Measurements from ENCODE around the gene OSBPL2.

DNA sequence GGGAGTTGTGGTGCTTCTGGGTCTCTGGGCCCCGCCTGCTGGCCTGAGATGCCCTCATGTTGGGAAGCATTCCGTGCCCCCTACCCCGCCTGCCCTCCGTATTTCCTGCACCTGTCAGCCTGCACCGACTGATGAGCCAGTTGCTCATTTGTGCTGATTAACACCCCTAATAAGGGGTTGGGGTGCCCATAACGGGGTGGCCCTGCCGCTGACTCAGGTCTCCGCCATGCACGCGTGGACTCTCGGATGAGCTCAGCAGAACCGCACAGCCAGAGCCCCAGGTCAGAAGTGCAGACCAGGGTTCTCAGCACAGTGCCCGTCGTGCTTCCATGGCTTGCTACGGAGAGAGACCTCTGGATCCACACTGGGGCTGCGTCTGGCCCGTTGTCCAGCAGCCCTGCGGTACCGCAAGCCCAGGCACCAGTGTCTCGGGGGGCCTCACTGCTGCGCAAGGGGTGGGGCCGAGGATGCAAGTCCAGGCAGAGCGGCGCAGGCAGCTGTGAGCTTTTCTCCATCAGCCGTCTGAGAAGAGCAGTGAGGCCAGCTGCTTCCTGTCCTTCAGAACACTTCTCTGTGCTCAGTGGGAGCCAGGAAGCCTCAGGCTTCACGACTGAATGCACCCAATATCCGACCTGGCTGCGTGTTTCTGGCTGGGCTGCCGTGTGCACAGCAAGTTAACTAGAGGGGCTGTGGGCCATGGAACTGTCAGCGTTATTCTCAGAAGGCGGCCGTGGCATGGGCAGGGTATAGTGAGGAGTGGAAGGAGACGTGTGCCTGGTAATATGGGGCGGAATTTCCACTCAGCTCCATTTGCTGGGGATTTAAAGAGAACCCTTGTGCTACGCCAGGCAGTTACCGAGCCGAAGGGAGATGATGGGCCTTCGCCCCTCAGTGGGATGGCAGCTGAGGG, 36.9 kb upstream of the OSBPL2 start:
- TF ChIP-seq, protein P1, sequence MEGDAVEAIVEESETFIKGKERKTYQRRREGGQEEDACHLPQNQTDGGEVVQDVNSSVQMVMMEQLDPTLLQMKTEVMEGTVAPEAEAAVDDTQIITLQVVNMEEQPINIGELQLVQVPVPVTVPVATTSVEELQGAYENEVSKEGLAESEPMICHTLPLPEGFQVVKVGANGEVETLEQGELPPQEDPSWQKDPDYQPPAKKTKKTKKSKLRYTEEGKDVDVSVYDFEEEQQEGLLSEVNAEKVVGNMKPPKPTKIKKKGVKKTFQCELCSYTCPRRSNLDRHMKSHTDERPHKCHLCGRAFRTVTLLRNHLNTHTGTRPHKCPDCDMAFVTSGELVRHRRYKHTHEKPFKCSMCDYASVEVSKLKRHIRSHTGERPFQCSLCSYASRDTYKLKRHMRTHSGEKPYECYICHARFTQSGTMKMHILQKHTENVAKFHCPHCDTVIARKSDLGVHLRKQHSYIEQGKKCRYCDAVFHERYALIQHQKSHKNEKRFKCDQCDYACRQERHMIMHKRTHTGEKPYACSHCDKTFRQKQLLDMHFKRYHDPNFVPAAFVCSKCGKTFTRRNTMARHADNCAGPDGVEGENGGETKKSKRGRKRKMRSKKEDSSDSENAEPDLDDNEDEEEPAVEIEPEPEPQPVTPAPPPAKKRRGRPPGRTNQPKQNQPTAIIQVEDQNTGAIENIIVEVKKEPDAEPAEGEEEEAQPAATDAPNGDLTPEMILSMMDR (IDR thresholded peaks at IDR 0.05), result no peak
- TF ChIP-seq POLR2A (IDR thresholded peaks at IDR 0.05), result no peak

Measured in testis (tissue), 2 donors.